CD14-positive monocyte (primary cell): ENCODE measurements around the gene DGAT2. TPM values are rescaled to one million over a fixed set of nuclear protein-coding genes. Genes with fewer than 3 reads are reported as not detected.

Experiments
- DNase-seq, 3 donors: peaks; one replicate each; pipeline ENCODE4 v3.0.0-alpha.2; 2011 to 2022
- H2AFZ ChIP-seq: 2 replicates; pipeline ENCODE4 v1.6.0; 2012; ENCODE audit warnings: mild to moderate bottlenecking, low read depth, low read length, inconsistent platforms; ENCODE audit not compliant: insufficient read depth, poor library complexity, severe bottlenecking
- H3K27ac ChIP-seq, 2 donors: 1 replicate in 1 of 2; 2 replicates in 1 of 2; pipeline ENCODE4 v1.5.1; 2012 to 2013; ENCODE audit warnings: low read length in 2 of 2, control low read depth in 1 of 2, inconsistent platforms in 1 of 2, low read depth in 1 of 2, mild to moderate bottlenecking in 1 of 2
- H3K27me3 ChIP-seq, 2 donors: one replicate each; pipeline versions ENCODE4 v1.6.0 to v1.6.1; 2011 to 2013; ENCODE audit warnings: low read length in 2 of 2; ENCODE audit not compliant: control insufficient read depth in 2 of 2, insufficient read depth in 2 of 2
- H3K36me3 ChIP-seq, 2 donors: replicated peaks in 1 of 2; 1 replicate in 1 of 2; 2 replicates in 1 of 2; pipeline versions ENCODE4 v1.5.1 to v1.6.1; 2012 to 2013; ENCODE audit warnings: low read length in 2 of 2, control low read depth in 1 of 2, inconsistent platforms in 1 of 2, mild to moderate bottlenecking in 1 of 2; ENCODE audit not compliant: insufficient read depth in 2 of 2, control insufficient read depth in 1 of 2
- H3K4me1 ChIP-seq, 2 donors: 1 replicate in 1 of 2; 2 replicates in 1 of 2; pipeline versions ENCODE4 v1.5.1 to v1.6.1; 2012 to 2013; ENCODE audit warnings: low read length in 2 of 2, control low read depth in 1 of 2, inconsistent platforms in 1 of 2, mild to moderate bottlenecking in 1 of 2, moderate library complexity in 1 of 2; ENCODE audit not compliant: insufficient read depth in 2 of 2, control insufficient read depth in 1 of 2
- H3K4me2 ChIP-seq: replicated peaks from 2 replicates; pipeline ENCODE3; 2012; ENCODE audit warnings: low read length, moderate library complexity, mild to moderate bottlenecking; ENCODE audit not compliant: poor library complexity, severe bottlenecking; ENCODE audit errors: extremely low read depth
- H3K4me3 ChIP-seq, 3 experiments: fragments of 200-600 bp in 1 of 3; sonication (generic) in 1 of 3; replicated peaks in 1 of 3; 1 replicate in 2 of 3; 2 replicates in 1 of 3; pipeline ENCODE4 v1.5.1; 2011 to 2013; ENCODE audit warnings: low read length in 3 of 3, mild to moderate bottlenecking in 3 of 3, control low read depth in 2 of 3, low read depth in 2 of 3, inconsistent platforms in 1 of 3, moderate library complexity in 1 of 3
- H3K79me2 ChIP-seq: 2 replicates; pipeline ENCODE4 v1.6.0; 2012; ENCODE audit warnings: mild to moderate bottlenecking, control low read depth, inconsistent platforms, low read length, moderate library complexity; ENCODE audit not compliant: insufficient read depth
- H3K9ac ChIP-seq: 2 replicates; pipeline ENCODE4 v1.6.0; 2017; ENCODE audit warnings: low read length, mild to moderate bottlenecking; ENCODE audit not compliant: insufficient read depth, poor library complexity, severe bottlenecking
- H3K9me3 ChIP-seq, 2 donors: replicated peaks in 1 of 2; 1 replicate in 1 of 2; 2 replicates in 1 of 2; pipeline versions ENCODE4 v1.5.1 to v1.6.1; 2012 to 2013; ENCODE audit warnings: low read length in 2 of 2, control low read depth in 1 of 2; ENCODE audit not compliant: control insufficient read depth in 1 of 2, insufficient read depth in 1 of 2
- H4K20me1 ChIP-seq: 2 replicates; pipeline ENCODE4 v1.6.0; 2012; ENCODE audit warnings: mild to moderate bottlenecking, low read length, control low read depth, moderate library complexity; ENCODE audit not compliant: insufficient read depth
- H3K27ac Mint-ChIP-seq, 7 donors: one replicate each; pipeline ENCODE4 v1.8.0; 2020; ENCODE audit warnings: mild to moderate bottlenecking in 7 of 7, mixed read lengths in 7 of 7, moderate library complexity in 6 of 7, inconsistent platforms in 2 of 7
- H3K27me3 Mint-ChIP-seq, 3 donors: one replicate each; pipeline ENCODE4 v1.8.0; 2021 to 2022; ENCODE audit warnings: low read depth in 3 of 3, mild to moderate bottlenecking in 3 of 3, mixed read lengths in 3 of 3, moderate library complexity in 3 of 3, inconsistent platforms in 1 of 3
- H3K36me3 Mint-ChIP-seq, 2 donors: one replicate each; pipeline ENCODE4 v1.8.0; 2020; ENCODE audit warnings: mixed read lengths in 2 of 2, inconsistent platforms in 1 of 2, mild to moderate bottlenecking in 1 of 2
- H3K4me1 Mint-ChIP-seq: one replicate; pipeline ENCODE4 v1.8.0; 2020; ENCODE audit warnings: mild to moderate bottlenecking, mixed read lengths
- H3K4me3 Mint-ChIP-seq, 2 donors: one replicate each; pipeline ENCODE4 v1.8.0; 2020; ENCODE audit warnings: mild to moderate bottlenecking in 2 of 2, mixed read lengths in 2 of 2, moderate library complexity in 1 of 2
- H3K9me3 Mint-ChIP-seq, 7 donors: one replicate each; pipeline ENCODE4 v1.8.0; 2020 to 2022; ENCODE audit warnings: mixed read lengths in 7 of 7, mild to moderate bottlenecking in 6 of 7, moderate library complexity in 6 of 7, inconsistent platforms in 2 of 7
- CTCF ChIP-seq: fragments of 200-600 bp; IDR thresholded peaks from one replicate; pipeline ENCODE4 v1.8.0; 2022; ENCODE audit warnings: antibody characterized with exemption, mild to moderate bottlenecking
- WGBS: methylation state at CpG from one replicate; pipeline ENCODE4 v1.1.5; 2013; ENCODE audit warnings: missing lambda C conversion rate; ENCODE audit not compliant: insufficient coverage; 5-methylcytosine and 5-hydroxymethylcytosine counted together
- intact Hi-C, 2 donors: fragments of 100-400 bp; cut with micrococcal nuclease; formaldehyde crosslinking; loops; one replicate each; pipeline versions ENCODE4 v1.15.0 to v1.15.1; 2023
- polyA plus RNA-seq, 3 donors: library from polyadenylated mRNA; depleted of rRNA in 1 of 3; unstranded in 2 of 3; stranded (reverse) in 1 of 3; fragments of 300-500 nt in 2 of 3; fragments of >200 nt in 1 of 3; fragmentation: Illumina TruSeq in 2 of 3; gene quantifications; 1 replicate in 2 of 3; 2 replicates in 1 of 3; pipeline ENCODE4 v1.2.3, GENCODE V29; 2012 to 2021

The DGAT2 gene
- polyA plus RNA-seq, 3 donors: 7.0 to 18.4 (median 14.8) TPM

GRCh38 chr11:75779960-75780359 lies 11.4 kb downstream of the DGAT2 start:
- H3K9ac ChIP-seq: no peak overlapping the region
- H3K4me3 ChIP-seq: no peak overlapping the region
- intact Hi-C loops: loop anchor here in 1 of 2 donors (10.0 kb wide), 1 partner anchor 45 kb away; no protein-coding TSS in a partner anchor
- H3K27ac ChIP-seq: no peak overlapping the region
- TF ChIP-seq CTCF: no peak
- H3K27me3 Mint-ChIP-seq: peaks cover 0 to 3% (median 0%) of the 10 kb centered on the region in 3 donors
- DNase-seq: peak in 1 of 3 donors; percentile 30
- H3K4me3 Mint-ChIP-seq: no peak overlapping the region
- peaks cover 62 to 67% of the 10 kb centered on the region in 2 donors for H3K4me1 ChIP-seq
- H4K20me1 ChIP-seq: no peaks in the 10 kb centered on the region
- H3K36me3 ChIP-seq: peaks cover 4 to 14% of the 10 kb centered on the region in 2 donors
- H3K4me1 Mint-ChIP-seq: peaks cover 68% of the 10 kb centered on the region
- H3K36me3 Mint-ChIP-seq: peaks cover 41 to 60% of the 10 kb centered on the region in 2 donors
- no peak overlapping the region for H3K4me2 ChIP-seq
- no peaks in the 10 kb centered on the region for H3K9me3 Mint-ChIP-seq
- H3K27ac Mint-ChIP-seq: peak overlapping the region in 4 of 7 donors; percentile 15 to 80 (median 47)
- no peaks in the 10 kb centered on the region for H3K9me3 ChIP-seq
- no peaks in the 10 kb centered on the region for H3K27me3 ChIP-seq
- H2AFZ ChIP-seq: no peak overlapping the region
- H3K79me2 ChIP-seq: no peaks in the 10 kb centered on the region
- 50% methylated on average over 2 of the region's 2 CpGs for WGBS

GRCh38 chr11:75780888-75781287 lies 12.3 kb downstream of the DGAT2 start:
- Mint-ChIP-seq H3K36me3 (peaks cover 43 to 64% of the 10 kb centered on the region in 2 donors), H3K9me3 (no peaks in the 10 kb centered on the region), H3K4me3 (no peak overlapping the region), H3K27me3 (peaks cover 0 to 3% (median 0%) of the 10 kb centered on the region in 3 donors), H3K4me1 (peaks cover 58% of the 10 kb centered on the region), H3K27ac (no peak overlapping the region)
- WGBS: 94% methylated on average over 2 of the region's 3 CpGs
- H3K27ac ChIP-seq: no peak overlapping the region
- no peak overlapping the region for H3K9ac ChIP-seq
- DNase-seq: no peak
- H2AFZ ChIP-seq: no peak overlapping the region
- no peaks in the 10 kb centered on the region for H3K79me2 ChIP-seq
- peaks cover 13 to 23% of the 10 kb centered on the region in 2 donors for H3K36me3 ChIP-seq
- no peaks in the 10 kb centered on the region for H4K20me1 ChIP-seq
- H3K27me3 ChIP-seq: no peaks in the 10 kb centered on the region
- H3K4me1 ChIP-seq: peaks cover 53 to 58% of the 10 kb centered on the region in 2 donors
- no peak for TF ChIP-seq CTCF
- no peak overlapping the region for H3K4me3 ChIP-seq
- H3K4me2 ChIP-seq: no peak overlapping the region
- H3K9me3 ChIP-seq: no peaks in the 10 kb centered on the region
- intact Hi-C loops: loop anchor here in 1 of 2 donors (10.0 kb wide), 1 partner anchor 46 kb away; no protein-coding TSS in a partner anchor
